KOPT-K1 (cell line): ENCODE data around the gene TRMT112.

ENCODE experiments used
- H3K27ac ChIP-seq: fragments of 200-600 bp; sonication (generic); 2 replicates; pipeline ENCODE4 v1.5.1; 2016; ENCODE audit warnings: antibody characterized with exemption, mild to moderate bottlenecking, low read depth, low read length; ENCODE audit not compliant: poor library complexity, severe bottlenecking
- H3K36me3 ChIP-seq: fragments of 200-600 bp; sonication (generic); 2 replicates; pipeline ENCODE4 v1.5.1; 2017; ENCODE audit warnings: antibody characterized with exemption, mild to moderate bottlenecking, low read length, moderate library complexity; ENCODE audit not compliant: insufficient read depth
- H3K9me3 ChIP-seq: fragments of 200-600 bp; sonication (generic); 2 replicates; pipeline ENCODE4 v1.5.1; 2017; ENCODE audit warnings: antibody characterized with exemption, low read length, mild to moderate bottlenecking; ENCODE audit not compliant: insufficient read depth, poor library complexity, severe bottlenecking

Gene TRMT112

DNA sequence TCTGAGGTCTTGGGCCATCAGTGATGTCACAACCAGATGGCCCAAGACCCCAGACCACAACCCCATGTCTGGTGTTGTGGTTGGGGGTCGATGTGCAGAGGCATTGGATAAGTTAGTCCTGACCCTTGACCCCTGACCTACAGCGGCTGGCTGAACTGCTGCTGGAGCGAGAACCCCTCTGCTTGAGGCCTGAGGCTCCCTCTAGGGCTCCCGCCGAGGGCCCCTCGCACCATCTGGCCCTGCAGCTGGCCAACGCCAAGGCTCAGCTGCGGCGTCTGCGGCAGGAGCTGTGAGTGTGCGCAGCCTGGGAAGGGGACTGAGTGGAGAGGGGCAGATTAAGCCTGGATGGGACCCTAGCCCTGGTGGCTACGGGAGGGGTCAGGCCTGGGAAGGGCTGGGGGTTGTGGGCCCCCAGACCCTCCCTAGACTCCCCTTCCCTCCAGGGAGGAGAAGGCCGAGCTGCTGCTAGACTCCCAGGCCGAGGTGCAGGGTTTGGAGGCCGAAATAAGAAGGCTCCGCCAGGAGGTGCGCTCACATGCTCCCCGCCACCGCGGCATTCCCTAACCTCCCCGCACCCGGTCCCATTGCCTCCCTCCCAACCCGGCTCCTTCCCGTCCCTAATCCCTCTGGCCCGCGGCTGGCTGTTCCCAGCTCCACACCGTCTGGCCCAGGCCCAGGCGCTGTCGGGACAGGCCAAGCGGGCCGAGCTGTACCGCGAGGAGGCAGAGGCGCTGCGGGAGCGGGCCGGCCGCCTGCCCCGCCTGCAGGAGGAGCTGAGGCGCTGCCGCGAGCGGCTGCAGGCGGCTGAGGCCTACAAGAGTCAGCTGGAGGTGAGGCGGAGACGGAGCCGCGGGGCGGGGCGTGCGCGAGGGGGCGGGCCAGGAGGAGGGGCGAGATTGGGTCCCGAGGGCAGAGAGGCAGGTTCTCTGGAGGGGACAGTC is 24.8 kb upstream of the TRMT112 start:
- H3K27ac ChIP-seq = peak overlapping the region; percentile 38
- H3K9me3 ChIP-seq = no peaks in the 10 kb centered on the region
- H3K36me3 ChIP-seq = peaks cover 18% of the 10 kb centered on the region

DNA sequence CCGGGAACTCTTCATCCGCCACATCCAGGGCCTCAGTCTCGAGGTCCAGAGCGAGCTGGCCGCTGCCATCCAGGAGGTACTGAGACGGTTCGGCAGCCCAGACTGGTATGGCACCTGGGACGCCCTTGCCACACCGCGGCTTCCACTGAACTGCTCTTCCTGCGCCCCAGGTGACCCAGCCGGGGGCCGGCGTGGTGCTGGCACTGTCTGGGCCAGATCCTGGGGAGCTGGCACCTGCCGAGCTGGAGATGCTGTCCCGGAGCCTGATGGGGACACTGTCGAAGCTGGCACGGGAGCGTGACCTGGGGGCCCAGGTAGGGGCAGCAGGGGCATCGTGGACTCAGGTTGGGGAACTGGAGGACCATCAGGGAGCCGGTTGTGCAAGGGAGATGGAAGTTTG is 24.1 kb upstream of the TRMT112 start:
- H3K36me3 ChIP-seq = peaks cover 18% of the 10 kb centered on the region
- H3K9me3 ChIP-seq = no peaks in the 10 kb centered on the region
- no peak overlapping the region for H3K27ac ChIP-seq

DNA sequence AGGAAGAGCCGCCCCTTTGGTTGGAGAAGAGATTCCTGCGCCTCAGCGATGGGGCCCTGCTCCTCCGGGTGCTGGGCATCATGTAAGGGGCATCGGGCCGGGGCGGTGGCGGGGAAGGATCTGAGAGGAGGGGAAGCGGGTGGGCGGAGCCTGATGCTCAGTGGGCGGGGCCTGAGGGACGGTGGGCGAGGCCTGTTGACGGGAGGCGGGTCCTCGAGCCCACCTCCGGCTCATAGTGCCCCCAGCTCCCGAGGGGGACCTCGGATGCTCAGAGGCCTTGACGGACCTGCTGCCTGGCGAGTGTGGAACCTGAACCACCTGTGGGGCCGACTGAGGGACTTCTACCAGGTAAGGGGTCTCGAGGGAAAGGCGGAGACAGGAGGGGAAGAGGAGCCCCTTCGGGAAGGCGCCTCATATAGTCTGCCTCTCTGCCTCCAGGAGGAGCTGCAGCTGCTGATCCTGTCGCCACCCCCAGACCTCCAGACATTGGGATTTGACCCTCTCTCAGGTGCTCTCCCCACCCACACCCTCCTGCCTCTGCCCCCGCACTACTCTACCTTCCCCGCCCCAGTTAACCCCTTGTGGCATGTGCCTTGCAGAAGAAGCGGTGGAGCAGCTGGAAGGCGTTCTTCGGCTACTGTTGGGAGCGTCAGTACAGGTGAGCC is 23.4 kb upstream of the TRMT112 start:
- Histone ChIP-seq H3K27ac (peak overlapping the region; percentile 81), H3K9me3 (no peaks in the 10 kb centered on the region), H3K36me3 (peaks cover 18% of the 10 kb centered on the region)

GRCh38 chr11:64339754-64340408 is 22.5 kb upstream of the TRMT112 start, which contains the start of gene CCDC88B:
Gene CCDC88B (plus strand): TSS chr11:64340204. CDS start chr11:64340267, 63 bp downstream.
- no peaks in the 10 kb centered on the region for H3K9me3 ChIP-seq
- peak within 1 kb of the TSS; percentile 81 for H3K27ac ChIP-seq
- peaks cover 18% of the 10 kb centered on the region for H3K36me3 ChIP-seq

GRCh38 chr11:64339286-64339685 is 21.9 kb upstream of the TRMT112 start:
- no peaks in the 10 kb centered on the region for H3K9me3 ChIP-seq
- peaks cover 16% of the 10 kb centered on the region for H3K36me3 ChIP-seq
- H3K27ac ChIP-seq = peak overlapping the region; percentile 81

DNA sequence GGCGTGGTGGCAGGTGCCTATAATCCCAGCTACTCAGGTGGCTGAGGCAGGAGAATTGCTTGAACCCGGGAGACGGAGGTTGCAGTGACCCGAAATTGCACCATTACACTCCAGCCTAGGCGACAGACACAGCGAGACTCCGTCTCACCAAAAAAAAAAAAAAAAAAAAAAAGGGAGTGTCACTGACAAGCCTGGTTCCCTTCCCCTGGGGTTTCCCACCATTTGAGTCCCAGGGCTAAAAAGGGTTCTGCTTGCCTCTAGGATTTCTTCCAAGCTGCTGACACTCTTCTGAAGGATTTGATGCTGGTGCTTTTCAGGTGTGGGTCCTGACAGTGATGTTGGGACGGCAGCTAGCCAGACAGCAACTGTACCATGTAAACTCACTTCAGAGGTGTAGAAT is 21.4 kb upstream of the TRMT112 start:
- Histone ChIP-seq H3K27ac (peak overlapping the region; percentile 81), H3K9me3 (no peaks in the 10 kb centered on the region)

DNA sequence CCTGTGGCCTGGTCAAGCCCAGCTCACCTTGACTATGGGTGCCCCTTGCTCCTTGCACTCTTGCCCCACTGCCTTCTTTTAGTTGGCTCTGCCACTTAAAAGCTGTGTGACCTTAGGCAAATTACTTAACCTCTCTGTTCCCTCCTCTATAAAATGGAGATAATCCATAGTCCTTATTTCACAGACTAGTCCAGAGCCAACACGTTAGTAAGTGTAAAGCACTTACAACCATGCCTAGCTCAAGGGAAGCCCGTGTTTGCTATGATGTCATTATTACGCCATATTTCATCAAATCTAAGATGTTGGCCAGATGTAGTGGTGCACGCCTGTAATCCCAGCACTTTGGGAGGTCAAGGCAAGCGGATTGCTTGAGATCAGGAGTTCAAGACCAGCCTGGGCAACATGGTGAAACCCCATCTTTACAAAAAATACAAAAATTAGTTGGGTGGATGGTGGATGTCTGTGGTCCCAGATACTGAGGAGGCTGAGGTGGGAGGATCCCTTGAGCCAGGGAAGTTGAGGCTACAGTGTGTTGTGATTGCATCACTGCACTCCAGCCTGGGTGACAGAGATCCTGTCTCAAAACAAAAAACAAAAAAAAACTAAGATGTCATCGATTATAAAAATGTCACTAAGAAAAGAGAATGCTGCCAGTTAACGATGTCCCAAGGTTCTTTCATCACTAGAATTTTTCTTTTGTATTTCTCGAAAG is 20.3 kb upstream of the TRMT112 start:
- Histone ChIP-seq H3K36me3 (peaks cover 7% of the 10 kb centered on the region), H3K27ac (no peak overlapping the region), H3K9me3 (no peaks in the 10 kb centered on the region)

More for the DNA sequence above, 21.4 kb upstream of the TRMT112 start:
- peaks cover 10% of the 10 kb centered on the region for H3K36me3 ChIP-seq

- Histone ChIP-seq H3K27ac (no peak overlapping the region), H3K36me3 (peaks cover 7% of the 10 kb centered on the region), H3K9me3 (no peaks in the 10 kb centered on the region)
Observed at GRCh38 chr11:64334764-64335735, 17.7 kb upstream of the TRMT112 start.

DNA sequence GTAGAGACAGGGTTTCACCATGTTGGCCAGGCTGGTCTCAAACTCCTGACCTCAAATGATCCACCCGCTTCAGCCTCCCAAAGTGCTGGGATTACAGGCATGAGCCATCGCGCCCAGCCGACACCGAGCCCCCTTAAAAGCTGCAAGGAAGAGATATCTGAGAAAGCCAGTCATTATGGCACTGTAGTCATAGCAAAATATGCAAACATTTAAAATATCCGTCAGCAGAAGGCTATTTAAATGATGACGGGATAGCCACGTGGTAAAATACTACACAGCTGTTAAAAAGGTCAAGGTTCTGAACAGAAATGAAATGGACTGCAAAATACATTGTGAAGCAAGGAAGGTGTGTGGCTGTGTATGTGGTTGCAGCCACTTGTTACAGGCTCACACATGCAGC is 16.2 kb upstream of the TRMT112 start:
- Histone ChIP-seq H3K36me3 (peaks cover 7% of the 10 kb centered on the region), H3K9me3 (no peaks in the 10 kb centered on the region), H3K27ac (no peak overlapping the region)

DNA sequence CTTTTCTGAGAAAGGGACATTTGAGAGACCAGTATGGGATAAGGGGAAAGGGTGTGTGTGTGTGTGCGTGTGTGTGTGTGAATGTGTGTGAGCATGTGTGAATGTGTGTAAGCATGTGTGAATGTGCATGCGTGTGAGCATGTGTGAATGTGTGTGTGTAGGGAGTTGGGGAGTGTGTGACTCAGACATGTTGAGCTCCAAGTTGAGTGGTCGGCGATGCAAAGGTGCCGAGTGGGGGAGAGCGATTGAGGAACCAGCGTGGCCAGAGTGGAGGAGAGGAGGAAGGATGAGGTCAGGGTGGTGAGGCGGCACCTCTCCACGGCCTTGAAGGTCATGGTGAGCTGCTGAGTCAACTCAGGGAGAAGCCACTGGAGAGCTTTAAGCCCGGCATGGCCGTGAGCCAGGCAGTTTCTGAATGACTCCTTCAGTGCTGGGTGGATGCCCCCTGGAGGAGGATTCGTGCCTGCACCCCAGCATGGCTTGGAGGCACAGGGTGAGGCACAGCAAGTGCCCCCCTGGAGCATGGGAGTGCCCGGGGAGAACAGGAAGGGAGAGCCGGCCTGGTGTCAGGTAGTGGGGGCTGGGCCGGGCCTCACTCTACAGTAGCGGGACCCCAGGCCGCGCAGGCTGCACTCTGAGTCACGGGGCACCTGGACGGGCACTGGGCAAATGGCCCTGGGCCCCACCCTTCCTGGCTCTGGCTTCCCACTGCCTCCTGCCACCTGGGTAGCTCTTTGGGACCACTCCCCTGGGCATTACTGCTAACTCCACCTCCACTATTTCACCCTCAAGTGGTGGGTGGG is 14.4 kb upstream of the TRMT112 start:
- Histone ChIP-seq H3K27ac (peak overlapping the region; percentile 6), H3K9me3 (no peaks in the 10 kb centered on the region), H3K36me3 (no peaks in the 10 kb centered on the region)

DNA sequence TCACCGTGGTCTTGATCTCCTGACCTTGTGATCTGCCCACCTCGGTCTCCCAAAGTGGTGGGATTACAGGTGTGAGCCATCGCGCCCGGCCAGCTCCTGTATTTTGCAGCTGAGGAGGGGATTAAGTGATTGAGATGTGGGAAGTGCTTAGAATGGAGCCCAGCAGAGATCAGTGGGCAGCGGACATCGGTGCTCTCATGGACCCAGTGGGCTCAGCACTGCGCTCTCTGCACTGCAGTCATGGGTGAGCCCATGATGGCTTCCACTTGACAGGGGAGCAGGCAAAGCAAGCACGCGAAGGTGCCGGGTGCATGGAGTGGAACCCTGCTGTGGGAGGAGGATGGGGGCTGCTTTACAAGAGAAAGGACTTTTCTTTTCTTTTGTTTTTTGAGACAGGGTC is 13.5 kb upstream of the TRMT112 start:
- no peak overlapping the region for H3K27ac ChIP-seq
- H3K36me3 ChIP-seq = no peaks in the 10 kb centered on the region
- no peaks in the 10 kb centered on the region for H3K9me3 ChIP-seq

- Histone ChIP-seq H3K9me3 (no peaks in the 10 kb centered on the region), H3K27ac (no peak overlapping the region), H3K36me3 (no peaks in the 10 kb centered on the region)
Observed at GRCh38 chr11:64327993-64328392, 10.6 kb upstream of the TRMT112 start.

- Histone ChIP-seq H3K9me3 (no peaks in the 10 kb centered on the region), H3K36me3 (peaks cover 3% of the 10 kb centered on the region; the same call in 1 of the 2 replicates), H3K27ac (no peak overlapping the region)
Observed at GRCh38 chr11:64327375-64327774, 10.0 kb upstream of the TRMT112 start.
